Glomerular visceral epithelial cell (primary cell): ENCODE results near the gene S100A16.
"Not testable (repeated sequence)": the region's sequence is repeated elsewhere in the genome, so short reads cannot be mapped to it uniquely, and the experiment has no call there.

Source experiments
- DNase-seq: peaks from one replicate; pipeline ENCODE4 v3.0.0-alpha.2; 2016; ENCODE audit errors: extremely low spot score

The S100A16 gene

GRCh38 chr1:153562021-153562420 lies 50.9 kb downstream of the S100A16 start:
- not testable (repeated sequence) for DNase-seq

DNA sequence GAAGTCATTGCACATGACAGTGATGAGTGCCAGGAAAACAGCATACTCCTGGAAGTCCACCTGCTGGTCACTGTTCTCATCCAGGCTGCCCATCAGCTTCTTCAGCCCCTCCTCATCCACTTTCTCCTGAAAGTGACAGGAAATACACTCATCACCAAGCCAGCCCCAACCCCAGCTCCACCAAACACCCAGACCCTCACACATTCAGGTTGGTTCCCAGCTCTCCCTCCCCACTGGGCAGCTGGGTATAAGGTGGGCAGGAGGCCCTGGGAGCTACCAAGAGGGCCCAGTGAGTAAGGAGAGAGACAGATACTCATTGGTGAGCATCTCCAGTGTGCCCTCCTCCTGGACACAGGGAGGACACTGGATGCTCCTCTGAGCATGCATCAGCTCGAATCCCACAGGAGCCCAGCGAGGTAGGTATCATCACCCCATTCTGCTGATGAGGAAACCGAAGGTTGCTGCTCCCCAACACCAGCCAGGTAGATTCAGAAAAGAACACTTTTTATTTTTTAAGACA lies 51.4 kb downstream of the S100A16 start:
- DNase-seq = no peak

DNA sequence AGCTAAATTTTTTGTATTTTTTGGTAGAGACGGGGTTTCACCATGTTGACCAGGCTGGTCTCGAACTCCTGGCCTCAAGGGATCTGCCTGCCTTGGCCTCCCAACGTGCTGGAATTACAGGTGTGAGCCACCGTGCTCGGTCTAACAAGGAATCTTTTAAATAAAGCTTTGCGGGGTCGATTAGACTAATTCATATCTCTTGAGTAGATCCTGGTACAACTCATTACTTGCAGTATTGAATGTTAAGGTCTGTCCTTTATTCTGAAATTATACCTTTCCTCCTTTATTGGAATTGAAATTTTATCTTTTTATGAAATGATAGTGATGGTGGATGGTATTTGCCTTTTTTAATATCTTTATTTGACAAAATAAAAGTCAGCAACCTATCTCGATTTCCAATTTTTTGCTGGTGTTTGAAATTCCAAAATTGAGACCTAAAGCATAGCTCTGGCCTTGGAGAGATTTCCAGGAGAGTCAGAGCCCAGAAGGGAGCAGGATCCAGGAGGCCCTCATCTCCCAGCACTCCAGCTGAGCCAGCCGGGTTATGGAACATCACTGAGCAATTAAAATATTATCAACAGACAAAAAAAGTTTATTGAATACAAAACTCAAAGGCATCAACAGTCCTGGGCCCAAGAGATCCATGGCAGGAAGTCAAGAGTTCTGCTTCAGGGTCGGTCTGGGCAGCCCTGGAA lies 52.0 kb downstream of the S100A16 start:
- no peak for DNase-seq

DNA sequence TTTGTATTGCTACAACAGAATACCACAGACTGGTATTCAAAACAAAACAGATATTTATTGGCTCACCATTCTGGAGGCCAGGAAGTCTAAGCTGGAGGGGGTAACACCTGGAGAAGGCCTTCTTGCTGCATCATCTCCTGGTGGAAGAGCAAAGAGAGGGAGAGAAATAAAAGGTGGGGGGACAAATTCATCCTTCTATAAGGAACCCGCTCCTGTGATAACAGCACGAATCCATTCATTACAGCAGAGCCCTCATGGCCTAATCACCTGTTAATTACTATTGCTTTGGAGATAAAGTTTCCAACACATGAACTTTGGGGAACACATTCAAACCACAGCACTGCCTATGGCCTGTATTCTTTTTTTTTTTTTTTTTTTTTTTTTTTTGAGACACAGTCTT lies 52.7 kb downstream of the S100A16 start:
- no peak for DNase-seq

- DNase-seq = no peak
Observed at GRCh38 chr1:153557877-153558276, 55.1 kb downstream of the S100A16 start.
